ENCODE results near the gene ACKR3. TPM values are rescaled to one million over a fixed set of nuclear protein-coding genes. Genes with fewer than 3 reads are reported as not detected.

ACKR3 gene
- total and polyA plus RNA-seq, 2 of the 4 experiments (the other 2 are of a cell fraction) = not detected

- Histone ChIP-seq H3K18ac (ENCODE audit: low read depth, low read length) (no peak overlapping the region), H4K5ac (ENCODE audit: low read depth, low read length) (no peak overlapping the region), H3K27ac (ENCODE audit: insufficient read depth, low read length) (no peak overlapping the region), H2BK20ac (ENCODE audit: low read depth, low read length) (no peak overlapping the region), H2BK15ac (ENCODE audit: low read depth, low read length) (no peak overlapping the region), H2AFZ (replicated peaks; ENCODE audit: low read length, poor library complexity) (no peak overlapping the region), H3K9me3 (ENCODE audit: control insufficient read depth, insufficient read depth, low read length) (no peaks in the 10 kb centered on the region; the same call in 1 of the 2 replicates), H3K4me2 (ENCODE audit: low read depth, low read length) (no peak overlapping the region), H4K20me1 (ENCODE audit: insufficient read depth, low read length) (no peaks in the 10 kb centered on the region), H4K91ac (ENCODE audit: insufficient read depth, low read depth, low read length) (no peak overlapping the region), H2AK5ac (ENCODE audit: low read depth, low read length) (no peak overlapping the region), H3K4me1 (ENCODE audit: control insufficient read depth, insufficient read depth, low read length) (no peaks in the 10 kb centered on the region), H3K4me3 (ENCODE audit: insufficient read depth, low read depth, low read length) (no peak overlapping the region), H2BK5ac (ENCODE audit: low read depth, low read length, poor library complexity, severe bottlenecking) (no peak overlapping the region), H3K79me1 (ENCODE audit: low read depth in 1 of 2, low read length in 2 of 2) (no peaks in the 10 kb centered on the region), H2AK9ac (replicated peaks; ENCODE audit: low read depth, low read length, poor library complexity) (no peak overlapping the region), H3K56ac (ENCODE audit: extremely low read depth, insufficient read depth, low read length) (no peak overlapping the region), H3K27me3 (ENCODE audit: control insufficient read depth, insufficient read depth, low read length) (peaks cover 11% of the 10 kb centered on the region; the same call in 1 of the 2 replicates), H3K9ac (ENCODE audit: low read depth, low read length) (no peak overlapping the region), H2BK120ac (ENCODE audit: low read depth, low read length) (no peak overlapping the region), H3K23ac (ENCODE audit: low read depth, low read length) (no peak overlapping the region), H3K4ac (ENCODE audit: low read depth, low read length) (no peak overlapping the region), H3K9me1 (ENCODE audit: insufficient read depth, low read length) (no peaks in the 10 kb centered on the region), H3K36me3 (ENCODE audit: control insufficient read depth, insufficient read depth, low read length) (no peaks in the 10 kb centered on the region), H3K14ac (replicated peaks; ENCODE audit: low read depth, low read length) (no peak overlapping the region), H4K8ac (ENCODE audit: low read depth in 2 of 2, low read length in 2 of 2) (no peak overlapping the region)
- dilution Hi-C loops (cut with HindIII; ENCODE audit: low sequenced_read_pairs, unreplicated experiment) = no loop called here
- intact Hi-C loops (cut with micrococcal nuclease) = no loop called here
- ChIA-PET POLR2A (ENCODE audit: unreplicated experiment) (no interaction called here), CTCF (no interaction called here)
- ATAC-seq (ENCODE audit: low read depth) (no peak), DNase-seq (no peak)
- no peak for TF ChIP-seq BHLHE40 (IDR thresholded peaks at IDR 0.05; ENCODE audit: low read depth, low read length)
- TF ChIP-seq RCOR1 (IDR thresholded peaks at IDR 0.05; ENCODE audit: insufficient replicate concordance, low read length) = no peak
- TF ChIP-seq, protein P1, sequence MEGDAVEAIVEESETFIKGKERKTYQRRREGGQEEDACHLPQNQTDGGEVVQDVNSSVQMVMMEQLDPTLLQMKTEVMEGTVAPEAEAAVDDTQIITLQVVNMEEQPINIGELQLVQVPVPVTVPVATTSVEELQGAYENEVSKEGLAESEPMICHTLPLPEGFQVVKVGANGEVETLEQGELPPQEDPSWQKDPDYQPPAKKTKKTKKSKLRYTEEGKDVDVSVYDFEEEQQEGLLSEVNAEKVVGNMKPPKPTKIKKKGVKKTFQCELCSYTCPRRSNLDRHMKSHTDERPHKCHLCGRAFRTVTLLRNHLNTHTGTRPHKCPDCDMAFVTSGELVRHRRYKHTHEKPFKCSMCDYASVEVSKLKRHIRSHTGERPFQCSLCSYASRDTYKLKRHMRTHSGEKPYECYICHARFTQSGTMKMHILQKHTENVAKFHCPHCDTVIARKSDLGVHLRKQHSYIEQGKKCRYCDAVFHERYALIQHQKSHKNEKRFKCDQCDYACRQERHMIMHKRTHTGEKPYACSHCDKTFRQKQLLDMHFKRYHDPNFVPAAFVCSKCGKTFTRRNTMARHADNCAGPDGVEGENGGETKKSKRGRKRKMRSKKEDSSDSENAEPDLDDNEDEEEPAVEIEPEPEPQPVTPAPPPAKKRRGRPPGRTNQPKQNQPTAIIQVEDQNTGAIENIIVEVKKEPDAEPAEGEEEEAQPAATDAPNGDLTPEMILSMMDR (conservative IDR thresholded peaks at IDR 0.05; ENCODE audit: low read depth, low read length) = no peak
- no peak for TF ChIP-seq RAD21 (IDR thresholded peaks at IDR 0.05; ENCODE audit: low read length)
- TF ChIP-seq, protein P2, sequence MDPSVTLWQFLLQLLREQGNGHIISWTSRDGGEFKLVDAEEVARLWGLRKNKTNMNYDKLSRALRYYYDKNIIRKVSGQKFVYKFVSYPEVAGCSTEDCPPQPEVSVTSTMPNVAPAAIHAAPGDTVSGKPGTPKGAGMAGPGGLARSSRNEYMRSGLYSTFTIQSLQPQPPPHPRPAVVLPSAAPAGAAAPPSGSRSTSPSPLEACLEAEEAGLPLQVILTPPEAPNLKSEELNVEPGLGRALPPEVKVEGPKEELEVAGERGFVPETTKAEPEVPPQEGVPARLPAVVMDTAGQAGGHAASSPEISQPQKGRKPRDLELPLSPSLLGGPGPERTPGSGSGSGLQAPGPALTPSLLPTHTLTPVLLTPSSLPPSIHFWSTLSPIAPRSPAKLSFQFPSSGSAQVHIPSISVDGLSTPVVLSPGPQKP (IDR thresholded peaks at IDR 0.05; ENCODE audit: borderline replicate concordance, low read depth, low read length) = no peak
- TF ChIP-seq POLR2A (IDR thresholded peaks at IDR 0.05; ENCODE audit: low read depth, low read length) = no peak
- no peak for TF ChIP-seq MAFK (IDR thresholded peaks at IDR 0.05; ENCODE audit: low read depth, low read length)
- in situ Hi-C loops (cut with MboI; ENCODE audit: low sequenced_read_pairs) = no loop called here
- BruUV-seq (replicated peaks) = no TSS peak
- WGBS, 2 experiments (ENCODE audit: extremely low coverage in 2 of 2, insufficient read length in 1 of 2) = no CpG with 5 or more reads among the region's 3 CpGs
These were observed 7.8 kb upstream of the ACKR3 start for GRCh38 chr2:236561874-236562273.
